Peyer's patch (tissue), 4 donors: ENCODE data around the gene EIF2S2. TPM values are rescaled to one million over a fixed set of nuclear protein-coding genes. Genes with fewer than 3 reads are reported as not detected.

Source experiments
- DNase-seq, 3 donors: peaks; one replicate each; pipeline ENCODE4 v3.0.0-alpha.2; 2017 to 2019
- H3K27ac ChIP-seq, 4 donors: fragments of 200-600 bp; sonication (generic); one replicate each; pipeline ENCODE4 v1.5.1; 2016 to 2019
- H3K27me3 ChIP-seq, 2 donors: fragments of 200-600 bp; sonication (generic); one replicate each; pipeline ENCODE4 v1.5.1; 2019
- H3K36me3 ChIP-seq, 3 donors: fragments of 200-600 bp; sonication (generic); one replicate each; pipeline ENCODE4 v1.5.1; 2016 to 2019
- H3K4me1 ChIP-seq, 4 donors: fragments of 200-600 bp; sonication (generic); one replicate each; pipeline ENCODE4 v1.5.1; 2016 to 2019
- H3K4me3 ChIP-seq, 4 donors: fragments of 200-600 bp; sonication (generic); 1 replicate in 3 of 4; 2 replicates in 1 of 4; pipeline ENCODE4 v1.5.1; 2016 to 2019; ENCODE audit warnings: mild to moderate bottlenecking in 1 of 4
- H3K9me3 ChIP-seq, 4 donors: fragments of 200-600 bp; sonication (generic); one replicate each; pipeline ENCODE4 v1.5.1; 2016 to 2019; ENCODE audit warnings: mild to moderate bottlenecking in 1 of 4
- CTCF ChIP-seq, 6 experiments: fragments of 450-650 bp in 4 of 6; fragments of 200-600 bp in 2 of 6; sonication (generic) in 1 of 6; IDR thresholded peaks; one replicate each; pipeline ENCODE4 v1.5.1; 2017 to 2019; ENCODE audit warnings: antibody characterized with exemption in 6 of 6, mild to moderate bottlenecking in 3 of 6, moderate library complexity in 1 of 6
- POLR2A ChIP-seq, 2 donors: fragments of 450-650 bp; IDR thresholded peaks; one replicate each; pipeline ENCODE4 v1.5.1; 2017; ENCODE audit warnings: antibody characterized with exemption in 2 of 2, mild to moderate bottlenecking in 2 of 2, moderate library complexity in 2 of 2
- total RNA-seq, 4 donors: library from RNA; depleted of rRNA; stranded (reverse); fragments of >200 nt; gene quantifications; one replicate each; pipeline ENCODE4 v1.1.0, GENCODE V29; 2016

Gene EIF2S2
- total RNA-seq, 4 donors from 2014 or later = 25.0 to 48.7 (median 30.6) TPM

- no peak overlapping the region for H3K27ac ChIP-seq
- H3K9me3 ChIP-seq = no peaks in the 10 kb centered on the region
- peaks cover 0 to 15% (median 3%) of the 10 kb centered on the region in 4 donors for H3K4me1 ChIP-seq
- no peak for DNase-seq
- H3K36me3 ChIP-seq = peaks cover 0 to 55% (median 0%) of the 10 kb centered on the region in 3 donors
- TF ChIP-seq POLR2A (IDR thresholded peaks at IDR 0.05) = no peak
- no peak overlapping the region for H3K4me3 ChIP-seq
- no peaks in the 10 kb centered on the region for H3K27me3 ChIP-seq
These were observed 8.0 kb downstream of the EIF2S2 start for GRCh38 chr20:34104059-34104458.

- DNase-seq = no peak
- H3K9me3 ChIP-seq = no peaks in the 10 kb centered on the region
- no peaks in the 10 kb centered on the region for H3K4me1 ChIP-seq
- H3K27me3 ChIP-seq = no peaks in the 10 kb centered on the region
- H3K27ac ChIP-seq = no peak overlapping the region
- peaks cover 0 to 71% (median 0%) of the 10 kb centered on the region in 3 donors for H3K36me3 ChIP-seq
- TF ChIP-seq POLR2A (IDR thresholded peaks at IDR 0.05) (no peak), CTCF (IDR thresholded peaks at IDR 0.05) (no peak)
- no peak overlapping the region for H3K4me3 ChIP-seq
These were observed 9.7 kb downstream of the EIF2S2 start for GRCh38 chr20:34102342-34102741.

- H3K27me3 ChIP-seq = no peaks in the 10 kb centered on the region
- no peaks in the 10 kb centered on the region for H3K9me3 ChIP-seq
- H3K27ac ChIP-seq = no peak overlapping the region
- no peaks in the 10 kb centered on the region for H3K4me1 ChIP-seq
- DNase-seq = no peak
- TF ChIP-seq CTCF (IDR thresholded peaks at IDR 0.05) (no peak), POLR2A (IDR thresholded peaks at IDR 0.05) (no peak)
- H3K36me3 ChIP-seq = peaks cover 0 to 89% (median 0%) of the 10 kb centered on the region in 3 donors
- no peak overlapping the region for H3K4me3 ChIP-seq
These were observed 11.5 kb downstream of the EIF2S2 start for GRCh38 chr20:34100576-34100975.

GRCh38 chr20:34099675-34100074 is 12.4 kb downstream of the EIF2S2 start:
- no peaks in the 10 kb centered on the region for H3K9me3 ChIP-seq
- no peaks in the 10 kb centered on the region for H3K4me1 ChIP-seq
- H3K27ac ChIP-seq = no peak overlapping the region
- DNase-seq = no peak
- H3K4me3 ChIP-seq = no peak overlapping the region
- peaks cover 0 to 91% (median 0%) of the 10 kb centered on the region in 3 donors for H3K36me3 ChIP-seq
- TF ChIP-seq POLR2A (IDR thresholded peaks at IDR 0.05) = no peak
- TF ChIP-seq CTCF (IDR thresholded peaks at IDR 0.05) = no peak
- H3K27me3 ChIP-seq = no peaks in the 10 kb centered on the region

GRCh38 chr20:34098570-34098969 is 13.5 kb downstream of the EIF2S2 start:
- H3K4me1 ChIP-seq = no peaks in the 10 kb centered on the region
- peaks cover 0 to 91% (median 0%) of the 10 kb centered on the region in 3 donors for H3K36me3 ChIP-seq
- TF ChIP-seq CTCF (IDR thresholded peaks at IDR 0.05) (no peak), POLR2A (IDR thresholded peaks at IDR 0.05) (no peak)
- H3K27me3 ChIP-seq = no peaks in the 10 kb centered on the region
- H3K27ac ChIP-seq = no peak overlapping the region
- H3K9me3 ChIP-seq = no peaks in the 10 kb centered on the region
- DNase-seq = no peak
- H3K4me3 ChIP-seq = no peak overlapping the region

- H3K27me3 ChIP-seq = no peaks in the 10 kb centered on the region
- TF ChIP-seq CTCF (IDR thresholded peaks at IDR 0.05) (no peak), POLR2A (IDR thresholded peaks at IDR 0.05) (no peak)
- no peak overlapping the region for H3K4me3 ChIP-seq
- no peak for DNase-seq
- no peaks in the 10 kb centered on the region for H3K4me1 ChIP-seq
- no peaks in the 10 kb centered on the region for H3K9me3 ChIP-seq
- peaks cover 0 to 97% (median 0%) of the 10 kb centered on the region in 3 donors for H3K36me3 ChIP-seq
- H3K27ac ChIP-seq = no peak overlapping the region
These were observed 15.2 kb downstream of the EIF2S2 start for GRCh38 chr20:34096699-34097444.
